ENCODE results near the gene PAQR8. TPM values are rescaled to one million over a fixed set of nuclear protein-coding genes. Genes with fewer than 3 reads are reported as not detected.

Gene PAQR8
- total RNA-seq, 1 experiment from 2014 or later: 8.7 TPM

DNA sequence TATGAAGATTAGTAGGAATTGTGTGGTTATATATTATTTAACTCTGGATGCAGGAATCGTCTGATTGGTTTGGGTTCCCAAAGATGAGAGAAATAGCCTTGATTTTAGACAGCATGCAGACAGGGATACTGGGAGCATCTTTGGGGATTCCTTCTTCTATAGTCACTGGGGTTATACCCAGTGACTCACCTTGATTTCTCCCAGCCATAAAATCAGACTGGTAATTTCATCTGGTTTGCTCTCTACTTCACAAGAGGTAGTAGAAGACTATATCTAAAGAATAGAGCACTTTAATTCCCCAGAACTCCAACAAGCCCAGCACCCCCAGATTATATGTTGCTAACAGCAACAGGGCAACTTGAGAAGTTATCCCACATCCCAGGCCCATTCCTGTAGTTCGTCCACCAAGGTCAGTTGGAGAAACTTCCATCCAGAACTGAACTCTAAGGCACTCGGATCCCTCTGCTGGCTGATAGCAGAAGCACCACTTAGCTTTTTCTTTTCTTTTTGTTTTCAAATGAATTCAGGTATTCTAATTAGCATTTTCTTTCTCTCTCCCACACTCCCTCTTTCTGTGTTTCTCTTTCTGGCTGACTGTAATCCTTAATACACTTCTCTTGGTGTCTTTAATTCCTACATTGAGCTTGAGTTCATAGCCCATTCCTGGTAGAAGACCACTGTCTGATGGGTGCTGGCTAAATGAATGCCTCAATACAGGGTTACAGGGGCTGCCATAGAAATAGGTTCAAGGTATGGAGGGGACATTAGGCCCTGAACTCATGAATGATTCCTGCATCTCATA, 37.8 kb downstream of the PAQR8 start:
- ChIA-PET CTCF (interaction anchor here (0.6 to 1.4 kb wide), 4 partner anchors 18 to 116 kb away, joined by 3 to 25 read pairs (median 4); partner anchors contain the start of gene MCM3), POLR2A (interaction anchor here (1.4 kb wide), 1 partner anchor 115 kb away, joined by 6 read pairs; the partner anchor contains the start of gene MCM3)
- Histone ChIP-seq H3K36me3 (ENCODE audit: control insufficient read depth, insufficient read depth, low read length) (no peaks in the 10 kb centered on the region; the same call in 1 of the 2 replicates), H3K9me3 (no peaks in the 10 kb centered on the region), H3K4me3 (ENCODE audit: low read depth, low read length) (no peak overlapping the region), H3K27me3 (replicated peaks; ENCODE audit: control insufficient read depth, insufficient read depth, low read length) (no peaks in the 10 kb centered on the region), H3K4me1 (no peaks in the 10 kb centered on the region)
- Mint-ChIP-seq H3K36me3 (ENCODE audit: insufficient read depth, unreplicated experiment) (peaks cover 5% of the 10 kb centered on the region), H3K4me1 (ENCODE audit: low read depth, unreplicated experiment) (no peaks in the 10 kb centered on the region), H3K27me3 (ENCODE audit: insufficient read depth, unreplicated experiment) (no peaks in the 10 kb centered on the region), H3K4me3 (ENCODE audit: unreplicated experiment) (no peak overlapping the region), H3K9me3 (ENCODE audit: unreplicated experiment) (no peaks in the 10 kb centered on the region), H3K27ac (ENCODE audit: unreplicated experiment) (no peak overlapping the region)
- BruUV-seq (replicated peaks): no TSS peak
- peak; percentile 39 to 56 for DNase-seq
- TF ChIP-seq, protein P1, sequence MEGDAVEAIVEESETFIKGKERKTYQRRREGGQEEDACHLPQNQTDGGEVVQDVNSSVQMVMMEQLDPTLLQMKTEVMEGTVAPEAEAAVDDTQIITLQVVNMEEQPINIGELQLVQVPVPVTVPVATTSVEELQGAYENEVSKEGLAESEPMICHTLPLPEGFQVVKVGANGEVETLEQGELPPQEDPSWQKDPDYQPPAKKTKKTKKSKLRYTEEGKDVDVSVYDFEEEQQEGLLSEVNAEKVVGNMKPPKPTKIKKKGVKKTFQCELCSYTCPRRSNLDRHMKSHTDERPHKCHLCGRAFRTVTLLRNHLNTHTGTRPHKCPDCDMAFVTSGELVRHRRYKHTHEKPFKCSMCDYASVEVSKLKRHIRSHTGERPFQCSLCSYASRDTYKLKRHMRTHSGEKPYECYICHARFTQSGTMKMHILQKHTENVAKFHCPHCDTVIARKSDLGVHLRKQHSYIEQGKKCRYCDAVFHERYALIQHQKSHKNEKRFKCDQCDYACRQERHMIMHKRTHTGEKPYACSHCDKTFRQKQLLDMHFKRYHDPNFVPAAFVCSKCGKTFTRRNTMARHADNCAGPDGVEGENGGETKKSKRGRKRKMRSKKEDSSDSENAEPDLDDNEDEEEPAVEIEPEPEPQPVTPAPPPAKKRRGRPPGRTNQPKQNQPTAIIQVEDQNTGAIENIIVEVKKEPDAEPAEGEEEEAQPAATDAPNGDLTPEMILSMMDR (IDR thresholded peaks at IDR 0.05; ENCODE audit: insufficient read depth in 1 of 2, low read depth in 1 of 2, low read length in 1 of 2, severe bottlenecking in 1 of 2, unreplicated experiment in 1 of 2): peak; percentile 79 to 84
- intact Hi-C loops (cut with micrococcal nuclease; ENCODE audit: unreplicated experiment): loop anchor here (1.0 to 5.0 kb wide), 3 partner anchors 37 to 237 kb away; partner anchors contain the start of gene PAQR8

DNA sequence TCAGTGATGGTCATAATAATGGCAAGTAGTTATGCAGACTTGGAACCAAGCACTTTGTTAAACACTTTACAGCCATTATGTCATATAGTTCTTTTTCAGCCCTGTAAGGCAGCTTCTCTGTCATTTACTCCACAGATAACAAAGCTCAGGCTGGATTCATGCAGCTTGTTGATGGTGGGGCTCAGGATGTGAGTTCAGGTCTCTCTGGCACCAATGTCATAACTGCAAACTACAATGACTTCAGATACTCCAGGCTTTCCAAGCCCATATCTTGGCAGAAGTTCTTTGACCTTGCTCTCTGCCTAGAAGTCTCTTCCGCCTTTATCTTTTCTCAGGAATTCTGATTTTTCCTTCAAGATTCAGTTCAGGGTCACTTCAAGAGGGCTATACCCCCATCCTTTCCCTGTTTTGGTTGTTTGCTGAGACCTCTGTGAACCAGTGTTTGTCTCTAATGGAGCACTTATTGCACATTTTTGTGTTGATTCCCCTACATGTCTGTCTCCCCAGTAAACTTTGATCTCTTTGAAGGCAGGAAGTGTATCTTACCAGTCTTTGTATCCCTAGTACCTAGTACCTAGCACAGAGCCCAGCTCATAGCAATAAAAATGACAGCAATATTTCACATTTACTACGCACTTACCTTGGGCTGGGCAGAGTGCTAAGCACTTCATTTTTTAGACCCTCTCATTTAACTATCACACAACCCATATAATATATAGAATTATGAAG, 38.5 kb downstream of the PAQR8 start:
- TF ChIP-seq, protein P1 (IDR thresholded peaks at IDR 0.05; ENCODE audit: insufficient read depth in 1 of 2, low read depth in 1 of 2, low read length in 1 of 2, severe bottlenecking in 1 of 2, unreplicated experiment in 1 of 2): no peak
- no peak for DNase-seq
- CTCF ChIA-PET: interaction anchor here (1.0 to 1.4 kb wide), 3 partner anchors 17 to 115 kb away, joined by 3 to 25 read pairs (median 4); partner anchors contain the start of gene MCM3
- H3K4me3 ChIP-seq (ENCODE audit: low read depth, low read length): no peak overlapping the region
- no TSS peak for BruUV-seq (replicated peaks)
- intact Hi-C loops (cut with micrococcal nuclease; ENCODE audit: unreplicated experiment): no loop called here
- no peaks in the 10 kb centered on the region for H3K27me3 ChIP-seq (replicated peaks; ENCODE audit: control insufficient read depth, insufficient read depth, low read length)
- no peaks in the 10 kb centered on the region for H3K9me3 ChIP-seq
- Mint-ChIP-seq H3K9me3 (ENCODE audit: unreplicated experiment) (no peaks in the 10 kb centered on the region), H3K4me1 (ENCODE audit: low read depth, unreplicated experiment) (no peaks in the 10 kb centered on the region), H3K36me3 (ENCODE audit: insufficient read depth, unreplicated experiment) (peaks cover 5% of the 10 kb centered on the region), H3K4me3 (ENCODE audit: unreplicated experiment) (no peak overlapping the region), H3K27me3 (ENCODE audit: insufficient read depth, unreplicated experiment) (no peaks in the 10 kb centered on the region), H3K27ac (ENCODE audit: unreplicated experiment) (no peak overlapping the region)
- no peaks in the 10 kb centered on the region for H3K4me1 ChIP-seq
- no peaks in the 10 kb centered on the region; the same call in 1 of the 2 replicates for H3K36me3 ChIP-seq (ENCODE audit: control insufficient read depth, insufficient read depth, low read length)
- POLR2A ChIA-PET: interaction anchor here (0.6 to 1.4 kb wide), 2 partner anchors 116 kb away, joined by 3 to 6 read pairs; partner anchors contain the start of gene MCM3

DNA sequence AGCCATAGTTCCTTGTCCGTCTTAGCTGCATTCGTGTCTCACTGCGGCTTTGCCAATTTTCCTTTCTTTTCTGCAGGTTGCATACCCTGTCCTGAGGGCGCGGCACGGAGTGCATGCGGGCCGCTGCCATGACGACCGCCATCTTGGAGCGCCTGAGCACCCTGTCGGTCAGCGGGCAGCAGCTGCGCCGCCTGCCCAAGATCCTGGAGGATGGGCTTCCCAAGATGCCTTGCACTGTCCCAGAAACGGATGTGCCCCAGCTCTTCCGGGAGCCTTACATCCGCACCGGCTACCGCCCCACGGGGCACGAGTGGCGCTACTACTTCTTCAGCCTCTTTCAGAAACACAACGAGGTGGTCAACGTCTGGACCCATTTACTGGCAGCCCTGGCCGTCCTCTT, 41.1 kb downstream of the PAQR8 start:
- intact Hi-C loops (cut with micrococcal nuclease; ENCODE audit: unreplicated experiment): no loop called here
- Mint-ChIP-seq H3K36me3 (ENCODE audit: insufficient read depth, unreplicated experiment) (peaks cover 5% of the 10 kb centered on the region), H3K9me3 (ENCODE audit: unreplicated experiment) (no peaks in the 10 kb centered on the region), H3K4me1 (ENCODE audit: low read depth, unreplicated experiment) (no peaks in the 10 kb centered on the region), H3K4me3 (ENCODE audit: unreplicated experiment) (no peak overlapping the region), H3K27ac (ENCODE audit: unreplicated experiment) (no peak overlapping the region), H3K27me3 (ENCODE audit: insufficient read depth, unreplicated experiment) (no peaks in the 10 kb centered on the region)
- CTCF ChIA-PET: no interaction called here
- H3K9me3 ChIP-seq: no peaks in the 10 kb centered on the region
- BruUV-seq (replicated peaks): no TSS peak
- H3K4me1 ChIP-seq: no peaks in the 10 kb centered on the region
- H3K4me3 ChIP-seq (ENCODE audit: low read depth, low read length): no peak overlapping the region
- POLR2A ChIA-PET: no interaction called here
- H3K36me3 ChIP-seq (ENCODE audit: control insufficient read depth, insufficient read depth, low read length): no peaks in the 10 kb centered on the region; the same call in 1 of the 2 replicates
- no peak for DNase-seq
- TF ChIP-seq, protein P1 (IDR thresholded peaks at IDR 0.05; ENCODE audit: insufficient read depth in 1 of 2, low read depth in 1 of 2, low read length in 1 of 2, severe bottlenecking in 1 of 2, unreplicated experiment in 1 of 2): no peak
- no peaks in the 10 kb centered on the region for H3K27me3 ChIP-seq (replicated peaks; ENCODE audit: control insufficient read depth, insufficient read depth, low read length)

Measured in Caco-2 (cell line).